ENCODE data around the gene SLC66A1.

GRCh38 chr1:19287436-19288185 lies 24.5 kb upstream of the SLC66A1 start:
- TF ChIP-seq CTCF (IDR thresholded peaks at IDR 0.05; ENCODE audit: low read length) (no peak), EZH2 (IDR thresholded peaks at IDR 0.05; ENCODE audit: borderline replicate concordance, low read length) (no peak)

Measured in OCI-LY1 (cell line).